Measurements from ENCODE around the gene GPR37.

GPR37 gene, protein sequence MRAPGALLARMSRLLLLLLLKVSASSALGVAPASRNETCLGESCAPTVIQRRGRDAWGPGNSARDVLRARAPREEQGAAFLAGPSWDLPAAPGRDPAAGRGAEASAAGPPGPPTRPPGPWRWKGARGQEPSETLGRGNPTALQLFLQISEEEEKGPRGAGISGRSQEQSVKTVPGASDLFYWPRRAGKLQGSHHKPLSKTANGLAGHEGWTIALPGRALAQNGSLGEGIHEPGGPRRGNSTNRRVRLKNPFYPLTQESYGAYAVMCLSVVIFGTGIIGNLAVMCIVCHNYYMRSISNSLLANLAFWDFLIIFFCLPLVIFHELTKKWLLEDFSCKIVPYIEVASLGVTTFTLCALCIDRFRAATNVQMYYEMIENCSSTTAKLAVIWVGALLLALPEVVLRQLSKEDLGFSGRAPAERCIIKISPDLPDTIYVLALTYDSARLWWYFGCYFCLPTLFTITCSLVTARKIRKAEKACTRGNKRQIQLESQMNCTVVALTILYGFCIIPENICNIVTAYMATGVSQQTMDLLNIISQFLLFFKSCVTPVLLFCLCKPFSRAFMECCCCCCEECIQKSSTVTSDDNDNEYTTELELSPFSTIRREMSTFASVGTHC

DNA sequence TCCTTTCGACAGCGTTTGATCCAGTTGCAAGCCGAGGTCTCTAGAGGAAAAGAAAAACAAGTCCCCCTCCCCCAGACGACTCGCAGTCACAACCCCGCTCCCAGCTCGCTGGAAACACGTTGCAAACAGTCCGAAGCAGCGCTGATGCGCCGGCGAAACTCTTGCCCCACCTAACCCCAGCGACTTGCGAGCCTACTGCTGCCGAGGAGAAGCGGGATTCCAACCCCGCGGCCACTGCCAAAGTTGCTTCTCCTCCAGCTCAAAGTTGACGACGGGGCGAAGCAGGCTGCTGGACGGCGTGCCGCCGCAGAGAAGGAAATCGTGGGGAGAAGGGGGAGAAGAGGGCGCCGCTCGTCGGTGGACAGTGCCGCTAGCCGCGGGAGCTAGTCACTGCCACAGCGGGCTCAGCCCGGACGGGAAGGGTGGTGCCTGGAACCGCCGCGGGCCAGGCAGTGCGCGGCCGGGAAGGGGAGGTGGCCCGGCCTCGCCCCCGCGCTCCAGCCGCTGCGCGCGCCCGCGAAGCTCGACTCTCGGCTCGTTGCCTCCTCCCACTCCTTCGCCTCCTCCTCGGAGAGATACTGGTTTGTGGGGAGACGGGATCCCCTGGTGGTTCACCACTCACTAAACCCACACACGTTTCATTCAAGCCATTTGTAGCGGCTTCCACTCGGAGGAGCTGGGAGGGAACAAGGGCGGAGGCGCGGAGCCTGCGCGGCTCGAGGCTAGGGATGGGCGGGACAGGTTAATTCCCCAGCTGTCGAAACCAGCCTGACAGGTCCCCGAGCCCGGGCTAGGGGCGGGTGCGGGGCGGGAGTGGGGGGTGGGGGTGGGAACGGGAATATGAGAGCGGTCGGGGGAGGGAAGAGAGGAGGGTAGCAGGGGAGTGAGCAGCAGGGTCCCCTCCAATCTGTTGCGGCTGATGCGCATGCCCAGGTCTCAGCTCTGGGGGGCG is at the start of gene GPR37:
GPR37 (minus strand) TSS at position 392 of the 952 bp plus-strand sequence. CDS start 816 bp downstream, outside the sequence.
- no peak for DNase-seq (ENCODE audit: low read depth in 2 of 2)

DNA sequence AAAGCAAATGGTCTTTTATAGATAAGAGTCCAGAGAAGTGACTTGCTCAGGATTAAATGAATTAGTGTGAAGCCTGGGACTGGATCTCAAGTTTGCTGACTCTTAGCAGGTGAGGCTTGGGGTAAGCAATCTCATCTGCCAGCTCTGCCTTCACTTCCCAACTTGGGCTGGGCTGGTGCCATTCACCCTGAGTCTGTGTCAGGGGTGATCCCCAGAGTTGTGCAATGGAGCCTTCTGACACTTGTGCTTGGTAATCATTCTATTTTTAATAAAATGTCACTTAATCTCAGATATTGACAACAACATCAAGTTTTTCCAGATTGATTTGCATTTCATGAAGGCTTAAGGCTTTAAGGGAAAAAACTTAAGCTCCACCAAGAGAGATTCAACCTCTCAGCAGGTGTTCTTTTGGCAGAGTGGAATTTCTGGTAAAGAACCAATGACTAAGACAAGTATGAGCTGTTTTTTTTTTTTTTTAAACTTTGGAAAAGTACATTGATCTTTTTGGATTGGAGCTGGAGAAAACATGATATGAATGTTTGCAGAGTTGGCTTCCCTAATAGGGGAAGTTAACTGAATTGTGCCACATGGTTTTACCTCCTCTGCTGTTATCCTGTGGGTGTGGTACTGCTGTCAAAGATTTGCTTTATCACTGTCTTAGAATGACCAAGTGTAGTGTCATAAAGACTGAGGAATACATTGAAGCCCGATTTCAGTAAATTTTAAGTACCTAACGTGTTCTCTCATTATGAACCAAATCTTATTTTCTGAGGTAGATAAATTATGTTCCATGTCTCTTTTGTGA is 48.6 kb upstream of the GPR37 start:
- DNase-seq (ENCODE audit: low read depth in 2 of 2) = no peak

DNA sequence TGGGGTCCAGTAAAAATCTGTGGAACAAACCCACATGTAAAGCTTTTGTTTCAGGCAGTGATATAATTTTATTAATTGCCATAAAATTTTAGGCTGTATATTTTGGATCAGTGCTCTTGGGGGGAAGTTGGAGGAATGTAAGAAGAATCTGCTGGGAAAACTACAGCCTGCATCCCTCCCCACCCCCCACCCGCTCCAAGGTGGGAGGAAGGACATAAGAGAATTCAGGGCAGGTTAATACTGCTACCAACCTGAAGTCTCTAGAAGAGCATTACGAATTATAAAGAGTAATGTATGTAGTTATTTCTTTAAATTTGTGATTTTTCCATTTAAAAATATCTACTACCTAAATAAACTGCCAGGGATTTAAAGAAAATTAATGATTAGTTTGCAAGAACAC is 47.2 kb upstream of the GPR37 start:
- DNase-seq (ENCODE audit: low read depth in 2 of 2) = no peak

DNA sequence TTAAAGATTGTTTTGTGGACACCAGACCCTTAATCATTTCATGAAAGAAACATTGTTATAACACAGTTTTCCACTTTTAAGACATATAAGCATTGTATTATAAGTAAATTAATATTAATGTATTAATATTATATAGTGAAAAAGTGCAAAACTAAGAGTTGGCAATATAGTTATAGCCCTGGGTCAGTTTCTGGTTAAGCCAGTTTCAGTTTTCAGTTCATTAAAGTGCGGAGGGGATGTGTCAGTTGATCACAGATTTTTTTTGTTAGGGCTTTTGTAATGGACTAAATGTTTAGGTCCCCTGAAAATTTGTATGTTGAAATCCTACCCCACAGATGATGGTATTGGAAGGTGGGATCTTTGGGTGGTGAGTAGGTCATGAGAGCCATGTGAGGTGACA is 45.7 kb upstream of the GPR37 start:
- DNase-seq (ENCODE audit: low read depth in 2 of 2) = no peak

DNA sequence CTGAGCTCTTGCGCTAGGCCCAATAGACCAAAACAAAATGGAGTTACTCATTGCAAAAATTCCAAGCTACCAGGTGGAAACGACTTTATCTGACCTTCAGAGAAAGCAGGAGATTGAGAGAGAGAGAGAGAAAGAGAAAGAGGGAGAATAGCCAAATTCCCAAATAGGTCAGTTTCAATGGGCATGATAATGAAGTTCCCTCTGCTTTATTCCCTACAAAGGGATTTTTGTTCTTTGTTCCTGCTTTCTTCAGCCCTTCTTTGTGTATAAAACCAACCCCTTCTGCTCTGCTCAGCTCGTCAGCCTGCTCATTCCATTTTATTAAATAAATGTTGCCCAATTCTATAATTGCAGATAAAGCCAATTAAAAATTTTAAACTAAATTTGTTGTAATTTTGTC is 45.0 kb upstream of the GPR37 start:
- no peak for DNase-seq (ENCODE audit: low read depth in 2 of 2)

DNA sequence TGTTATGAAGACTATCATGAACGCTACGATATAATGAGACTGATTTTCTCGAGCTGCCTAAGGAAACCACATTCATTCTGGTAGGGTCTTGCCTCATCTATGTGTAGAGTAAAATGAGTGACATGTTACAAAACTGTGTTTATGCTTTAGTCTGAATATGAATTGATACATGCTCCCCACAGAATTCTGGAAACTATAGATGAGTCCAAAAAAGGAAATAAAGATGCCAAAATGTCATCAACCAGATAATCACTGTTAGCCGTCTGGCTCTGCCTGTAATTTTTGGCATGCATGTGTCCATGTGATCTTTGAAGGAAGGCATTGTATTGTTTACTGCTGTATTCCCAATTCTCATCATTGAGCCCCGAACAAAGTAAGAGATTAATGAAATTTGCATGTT is 42.6 kb upstream of the GPR37 start:
- no peak for DNase-seq (ENCODE audit: low read depth in 2 of 2)

DNA sequence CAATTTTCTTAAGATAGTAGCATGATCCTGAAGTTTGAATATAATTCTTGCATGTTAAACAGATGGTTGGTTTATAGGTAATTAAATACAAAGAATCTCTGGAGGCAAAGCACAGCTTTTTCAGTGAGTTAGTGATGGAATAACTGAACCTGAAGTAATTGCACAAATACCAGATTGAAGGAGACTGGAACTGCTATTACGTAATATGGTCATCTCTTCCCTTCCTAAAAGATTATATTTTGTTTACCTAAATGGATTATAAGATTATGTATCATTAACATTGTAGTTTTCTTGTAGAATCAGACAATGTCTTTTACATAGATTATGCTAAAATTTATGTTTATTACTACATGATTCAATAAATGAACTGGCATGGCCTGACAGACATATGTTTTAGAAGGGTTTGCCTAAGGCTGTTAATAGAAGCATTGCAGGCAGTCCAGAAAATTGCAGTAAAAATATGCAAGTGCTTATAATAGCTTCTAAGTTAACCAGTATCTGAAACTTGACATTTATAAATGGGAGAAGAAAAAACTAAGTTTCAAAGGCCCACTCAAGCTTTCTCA is 35.8 kb upstream of the GPR37 start:
- DNase-seq (ENCODE audit: low read depth in 2 of 2) = no peak

DNA sequence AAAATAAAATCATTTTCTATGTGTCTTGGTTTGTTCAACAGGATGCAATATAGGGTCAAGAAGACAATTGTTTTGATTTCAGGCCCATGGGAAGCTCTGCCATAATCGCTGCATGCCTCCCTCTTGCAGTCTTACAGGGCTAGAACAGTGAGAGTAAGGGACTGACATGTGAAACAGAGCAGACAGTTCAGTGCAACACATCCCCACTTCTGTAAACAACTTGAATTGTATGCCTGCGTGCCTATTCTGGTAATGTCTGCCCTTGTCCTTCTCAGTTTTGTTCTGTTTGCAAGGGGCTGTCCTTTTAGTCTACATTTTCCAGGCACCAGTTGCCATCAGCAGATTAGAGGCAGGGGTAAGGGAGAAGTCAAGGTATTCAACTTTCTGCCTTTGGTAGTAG is 34.8 kb upstream of the GPR37 start:
- no peak for DNase-seq (ENCODE audit: low read depth in 2 of 2)

DNA sequence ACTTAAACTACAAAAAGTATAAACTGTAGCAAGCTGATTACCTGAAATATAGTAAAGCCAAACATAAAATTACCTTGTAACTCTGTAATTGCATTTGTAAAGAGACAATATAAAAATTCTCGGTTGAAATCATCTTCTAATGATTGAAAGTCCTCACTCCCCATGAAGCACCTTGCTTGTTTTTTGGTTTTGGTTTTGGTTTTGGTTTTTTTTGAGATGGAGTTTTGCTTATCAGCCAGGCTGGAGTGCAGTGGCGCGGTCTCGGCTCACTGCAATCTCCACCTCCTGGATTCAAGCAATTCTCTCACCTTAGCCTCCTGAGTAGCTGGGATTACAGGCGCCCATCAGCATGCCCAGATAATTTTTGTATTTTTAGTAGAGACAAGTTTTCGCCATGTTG is 33.9 kb upstream of the GPR37 start:
- no peak for DNase-seq (ENCODE audit: low read depth in 2 of 2)

DNA sequence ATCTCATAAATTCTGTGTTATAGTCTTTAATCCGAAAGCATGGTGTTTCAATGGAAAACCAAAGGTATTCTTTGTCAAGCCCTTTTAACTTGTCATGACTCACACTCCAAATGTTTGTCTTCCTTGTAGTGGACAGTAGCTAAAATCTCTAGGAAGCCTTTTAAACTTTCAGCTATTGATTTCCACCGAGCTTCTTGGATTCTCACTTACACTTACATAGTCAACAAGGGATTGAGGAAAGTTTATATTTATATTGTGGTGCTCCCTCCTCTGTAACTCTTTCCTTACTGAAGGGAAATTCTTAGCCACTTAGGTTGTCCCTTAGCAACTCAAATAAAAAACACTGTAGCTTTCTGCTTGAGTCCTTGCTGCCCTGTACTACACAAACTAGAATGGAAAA is 31.2 kb upstream of the GPR37 start:
- DNase-seq (ENCODE audit: low read depth in 2 of 2) = no peak

DNA sequence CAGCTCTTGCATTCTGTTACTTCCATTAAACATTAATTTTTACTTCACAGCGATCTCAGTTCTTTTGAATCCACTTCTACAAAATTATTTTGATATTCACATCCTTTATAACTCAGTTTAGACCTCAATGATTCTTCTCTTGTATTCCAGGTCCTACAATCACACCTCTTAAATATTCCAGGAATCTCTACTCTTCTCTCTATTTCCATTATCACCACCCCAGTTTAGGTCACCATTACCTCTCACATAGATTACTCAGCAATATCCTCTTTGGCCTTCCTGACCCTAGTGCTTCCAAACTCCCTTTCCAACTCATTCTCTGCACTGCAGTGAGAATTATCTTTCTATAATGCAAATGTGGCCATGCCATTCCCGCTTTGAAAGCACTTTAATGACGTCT is 27.1 kb upstream of the GPR37 start:
- no peak for DNase-seq (ENCODE audit: low read depth in 2 of 2)

DNA sequence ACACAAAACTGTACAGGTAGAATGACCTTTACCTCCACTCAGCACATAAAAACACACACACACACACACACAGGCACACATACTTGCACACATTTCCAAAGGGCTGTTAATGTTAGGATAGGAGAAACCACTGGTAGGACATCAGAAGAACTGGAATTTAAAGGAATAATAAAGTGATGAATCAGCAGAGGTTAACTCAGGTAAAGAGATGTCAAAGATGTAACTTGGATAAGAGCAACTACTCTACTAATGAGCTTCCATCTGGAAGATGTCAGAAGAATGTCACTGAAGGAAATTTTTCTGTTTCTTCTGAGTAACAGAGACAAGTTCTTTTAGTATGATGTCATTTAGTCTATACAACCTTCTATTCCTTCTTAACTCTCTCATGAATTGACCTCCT is 26.4 kb upstream of the GPR37 start:
- DNase-seq (ENCODE audit: low read depth in 2 of 2) = no peak

DNA sequence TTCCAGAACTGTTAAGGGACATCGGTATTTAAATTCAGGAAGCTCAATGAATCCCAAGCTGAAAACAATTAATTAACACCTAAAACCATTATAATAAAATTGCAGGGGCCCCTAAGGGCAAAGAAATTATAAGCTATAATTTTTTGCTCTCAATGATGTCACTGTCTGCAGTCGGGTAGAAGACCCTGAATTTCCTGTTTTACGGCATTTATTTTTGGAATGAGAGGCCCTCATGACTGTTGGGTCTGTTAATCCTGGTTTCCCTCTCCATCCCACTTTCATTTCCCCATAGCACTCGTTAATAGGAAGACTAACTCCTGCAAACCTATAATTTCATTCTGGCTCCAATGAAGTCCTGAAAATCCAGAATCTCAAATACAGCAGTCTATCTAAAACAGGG is 25.8 kb upstream of the GPR37 start:
- DNase-seq (ENCODE audit: low read depth in 2 of 2) = no peak

DNA sequence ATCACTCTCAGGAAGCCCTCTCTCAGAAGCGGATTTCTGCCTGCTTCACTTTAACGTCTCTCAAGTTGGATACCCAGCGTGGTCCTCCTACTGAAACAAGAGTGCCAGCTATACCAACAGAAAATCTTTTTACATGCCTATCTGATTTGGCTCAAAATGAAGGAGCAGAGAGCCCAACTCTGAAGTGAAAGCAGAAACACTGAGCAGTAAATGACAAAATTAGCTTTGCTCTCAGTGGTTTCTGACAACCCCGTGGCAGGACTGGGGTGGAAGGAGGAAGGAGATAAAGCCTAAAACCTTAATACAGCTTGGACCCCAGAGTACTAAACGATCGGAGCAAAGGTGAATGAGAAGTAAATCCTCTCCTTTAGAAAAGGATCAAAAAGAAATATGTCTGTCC is 25.1 kb upstream of the GPR37 start:
- no peak for DNase-seq (ENCODE audit: low read depth in 2 of 2)

DNA sequence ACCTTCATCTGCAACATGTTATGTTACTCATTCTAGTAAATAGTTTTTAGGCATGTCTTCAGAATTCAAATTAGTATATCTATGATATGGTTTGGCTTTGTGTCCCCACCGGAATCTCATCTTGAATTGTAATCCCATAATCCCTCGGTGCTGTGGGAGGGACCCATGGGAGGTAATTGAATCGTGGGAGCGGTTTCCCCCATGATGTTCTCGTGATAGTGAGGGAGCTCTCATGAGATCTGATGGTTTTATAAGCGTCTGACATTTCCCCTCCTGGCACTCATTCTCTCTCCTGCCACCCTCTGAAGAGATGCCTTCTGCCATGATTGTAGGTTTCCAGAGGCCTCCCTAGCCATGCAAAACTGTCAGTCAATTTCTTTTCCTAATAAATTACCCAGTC is 20.4 kb upstream of the GPR37 start:
- DNase-seq (ENCODE audit: low read depth in 2 of 2) = no peak

DNA sequence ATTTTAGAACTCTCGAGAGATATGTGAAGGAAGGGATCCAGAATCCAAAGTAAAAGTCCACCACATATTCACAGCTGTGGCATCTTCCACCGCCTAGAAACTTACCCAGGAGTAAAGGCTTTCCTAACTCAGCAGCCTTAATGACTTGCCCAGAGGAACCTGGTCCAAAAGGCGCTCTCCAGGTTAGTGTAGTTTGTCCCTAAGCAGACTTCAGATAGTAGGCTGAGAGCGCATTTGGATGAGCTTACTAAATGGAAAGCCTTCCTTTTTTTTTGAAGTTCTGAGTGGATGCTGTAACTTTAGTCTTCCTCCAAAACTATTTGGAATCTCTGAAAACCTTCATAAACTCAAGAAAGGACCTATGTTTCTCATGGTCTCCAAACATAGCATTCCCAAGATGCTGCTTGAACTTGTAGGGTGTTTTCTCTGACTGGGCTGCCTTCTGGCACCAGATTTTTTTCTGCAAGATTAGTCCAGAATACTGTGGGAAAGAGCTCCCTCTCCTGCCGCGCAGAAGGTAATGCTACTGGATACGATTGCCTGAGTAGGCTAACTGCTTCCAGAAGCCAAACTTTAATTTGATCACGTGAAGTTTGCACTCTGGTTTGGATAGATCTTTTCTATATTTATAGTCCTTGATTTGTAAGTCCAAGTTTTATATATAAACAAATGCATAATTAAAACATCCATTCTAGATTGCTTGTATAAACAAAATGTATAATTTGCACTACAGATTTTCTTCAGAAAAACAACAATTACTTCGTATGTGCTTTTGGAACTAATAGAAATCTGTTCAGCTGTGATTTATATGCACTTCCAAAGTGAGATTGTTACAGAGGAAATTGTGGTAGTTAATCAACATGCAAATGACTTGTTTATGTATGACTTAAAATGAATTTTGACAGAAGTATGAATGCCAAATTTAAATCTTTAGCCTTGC is 19.6 kb upstream of the GPR37 start:
- DNase-seq (ENCODE audit: low read depth in 2 of 2) = no peak

DNA sequence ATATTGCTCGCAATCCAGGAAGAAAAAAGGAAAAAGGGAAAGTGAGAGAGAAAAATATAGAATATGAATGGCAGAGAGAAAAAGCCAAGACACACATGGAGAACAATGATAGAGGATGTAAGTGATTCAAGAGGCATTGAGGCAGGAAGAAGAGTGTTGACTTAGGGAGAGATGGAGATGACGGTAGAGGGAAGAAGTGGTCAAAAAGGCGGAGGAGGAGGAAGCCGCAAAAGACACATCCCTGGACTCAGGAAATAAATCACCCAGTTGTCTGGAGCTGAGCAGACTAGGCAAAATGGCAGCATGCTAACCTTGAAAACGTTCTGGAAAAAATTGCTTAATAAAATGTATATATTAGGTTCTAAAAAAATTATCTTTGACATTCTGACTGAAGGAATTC is 17.7 kb upstream of the GPR37 start:
- DNase-seq (ENCODE audit: low read depth in 2 of 2) = no peak

DNA sequence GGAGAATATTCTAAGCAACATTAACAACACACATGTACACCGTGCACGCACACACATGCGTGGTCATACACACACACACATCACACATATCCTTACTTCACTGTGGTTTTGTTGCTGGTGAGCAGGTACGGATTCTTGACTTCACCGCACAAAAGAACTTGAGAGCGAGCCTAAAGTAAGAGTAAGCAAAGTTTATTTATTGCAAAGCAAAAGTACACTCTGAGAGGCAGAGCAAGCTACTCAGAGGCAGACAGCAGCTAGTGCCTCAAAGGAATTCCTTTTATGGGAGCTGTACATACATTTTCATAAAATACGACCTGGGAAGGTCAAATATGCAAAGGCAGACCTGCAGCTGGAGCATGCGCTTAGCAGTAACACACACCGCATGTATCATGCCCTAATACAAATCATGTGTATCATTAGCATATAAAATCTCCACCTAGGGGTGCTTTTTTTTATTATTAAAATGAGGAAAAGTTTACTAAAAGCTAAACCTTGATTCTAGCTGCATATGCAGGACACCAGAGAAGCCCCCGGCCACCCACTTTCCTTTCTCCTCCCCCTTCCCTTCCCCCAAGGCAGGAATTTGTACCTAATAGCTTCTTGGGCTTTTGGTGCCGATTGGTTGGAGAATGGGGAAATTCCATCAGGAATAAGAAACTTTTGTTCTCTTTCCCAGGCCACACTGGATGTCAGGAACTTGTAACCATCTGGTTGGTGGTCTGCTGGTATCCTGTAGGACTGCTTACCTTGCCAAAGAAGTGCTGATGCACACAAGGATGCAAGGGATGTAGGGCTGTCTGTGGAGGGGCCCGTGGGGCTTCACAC is 16.5 kb upstream of the GPR37 start:
- DNase-seq (ENCODE audit: low read depth in 2 of 2) = no peak

DNA sequence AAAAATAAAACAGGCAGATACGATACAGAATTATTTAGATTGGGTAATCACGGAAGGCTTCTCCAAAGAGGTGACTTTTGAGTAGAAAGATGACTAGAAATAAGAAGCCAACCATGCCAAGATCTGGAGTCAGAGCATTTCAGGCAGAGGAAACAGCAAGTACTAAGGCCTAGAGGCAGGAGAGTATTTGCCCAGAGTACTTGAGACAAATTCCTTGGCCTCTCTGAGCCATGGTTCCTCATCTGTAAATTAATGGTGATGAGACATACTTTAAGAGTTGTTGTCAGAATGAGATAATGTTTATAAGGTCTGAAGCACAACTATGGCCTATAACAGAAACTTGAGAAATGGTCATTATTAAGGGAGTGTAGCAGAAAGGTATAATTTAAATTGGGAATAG is 15.8 kb upstream of the GPR37 start:
- DNase-seq (ENCODE audit: low read depth in 2 of 2) = no peak

All from stimulated activated CD8-positive, alpha-beta memory T cell treated with anti-CD3 and anti-CD28 coated beads, Interleukin-15, amount 100 ng/mL, for 4 hours (primary cell).